ENCODE results near the gene NDE1. TPM values are rescaled to one million over a fixed set of nuclear protein-coding genes. Genes with fewer than 3 reads are reported as not detected.

Gene NDE1
- total and polyA plus RNA-seq, 2 of the 8 experiments (the other 6 are each of a cell fraction or from before 2014, with no cell fraction given): 13.3 to 41.3 TPM

- Histone ChIP-seq H2AFZ (ENCODE audit: low read length) (no peak overlapping the region), H3K9me3 (ENCODE audit: insufficient read depth in 2 of 2, low read depth in 1 of 2, low read length in 1 of 2) (no peaks in the 10 kb centered on the region), H4K8ac (ENCODE audit: extremely low read depth, insufficient read depth, low read length) (no peak overlapping the region), H4K5ac (ENCODE audit: insufficient read length, low read depth, low read length) (no peak overlapping the region), H2BK15ac (ENCODE audit: low read length) (no peak overlapping the region), H3K4me2 (ENCODE audit: insufficient read depth in 1 of 2, low read depth in 2 of 2, low read length in 2 of 2) (no peak overlapping the region), H4K20me1 (replicated peaks in 1 of 2; ENCODE audit: control insufficient read depth in 1 of 2, insufficient read depth in 2 of 2, low read length in 2 of 2) (peaks cover 0 to 3% of the 10 kb centered on the region in 2 experiments), H4K91ac (replicated peaks; ENCODE audit: insufficient read length, low read length) (no peak overlapping the region), H2BK20ac (ENCODE audit: low read length) (no peak overlapping the region), H3K79me1 (ENCODE audit: low read depth, low read length) (no peaks in the 10 kb centered on the region), H3K4me1 (replicated peaks in 1 of 4; ENCODE audit: control insufficient read depth in 3 of 4, insufficient read depth in 4 of 4, low read length in 3 of 4) (no peaks in the 10 kb centered on the region), H3K27ac (ENCODE audit: low read depth, low read length) (0 out of 2 replicates have a peak overlapping the region, but pooled peaks have one; percentile 39), H3K14ac (ENCODE audit: insufficient read length) (no peak overlapping the region), H3K18ac (ENCODE audit: extremely low read depth, low read length) (no peak overlapping the region), H2BK120ac (replicated peaks; ENCODE audit: low read depth, low read length) (no peak overlapping the region), H3K4ac (replicated peaks; ENCODE audit: insufficient read length, low read depth, low read length) (no peak overlapping the region), H2BK5ac (ENCODE audit: low read depth, low read length) (no peak overlapping the region), H3K56ac (replicated peaks; ENCODE audit: insufficient read length, low read depth, low read length) (no peak overlapping the region), H3K9ac (replicated peaks in 1 of 4; ENCODE audit: extremely low read depth in 1 of 4, low read depth in 3 of 4, low read length in 3 of 4) (no peak overlapping the region), H3K23ac (ENCODE audit: insufficient read length) (no peak overlapping the region), H2BK12ac (ENCODE audit: low read depth, low read length) (no peak overlapping the region), H3K27me3 (replicated peaks in 1 of 4; ENCODE audit: control insufficient read depth in 3 of 4, extremely low read depth in 1 of 4, insufficient read depth in 3 of 4, low read length in 3 of 4) (no peaks in the 10 kb centered on the region), H3K79me2 (ENCODE audit: control insufficient read depth in 1 of 2, insufficient read depth in 2 of 2, low read length in 2 of 2) (no peaks in the 10 kb centered on the region), H3K4me3 (ENCODE audit: extremely low read depth in 1 of 4, insufficient read depth in 2 of 4, low read depth in 3 of 4, low read length in 4 of 4) (no peak overlapping the region), H3K36me3 (ENCODE audit: control insufficient read depth in 2 of 4, insufficient read depth in 4 of 4, low read length in 3 of 4) (peaks cover 12 to 39% (median 37%) of the 10 kb centered on the region in 4 experiments), H3K23me2 (ENCODE audit: low read depth, low read length) (no peaks in the 10 kb centered on the region), H2AK5ac (ENCODE audit: low read depth, low read length) (no peak overlapping the region)
- WGBS, 2 experiments (ENCODE audit: extremely low coverage in 1 of 2, insufficient coverage in 1 of 2, insufficient read length in 1 of 2, insufficient replicate concordance in 2 of 2, low coverage in 1 of 2, low lambda C conversion rate in 2 of 2, missing lambda C conversion rate in 1 of 2): 93% methylated on average over 13 of the region's 13 CpGs; no CpG with 5 or more reads in 1 of the 2 experiments
- TF ChIP-seq ZNF274 (IDR thresholded peaks at IDR 0.05; ENCODE audit: borderline replicate concordance, extremely low read depth, low read length): no peak
- no peak for TF ChIP-seq KDM1A (IDR thresholded peaks at IDR 0.05; ENCODE audit: borderline replicate concordance, low read length)
- TF ChIP-seq TCF12 (IDR thresholded peaks at IDR 0.05; ENCODE audit: low read depth, low read length): no peak
- TF ChIP-seq JUN (IDR thresholded peaks at IDR 0.05; ENCODE audit: low read depth, low read length): no peak
- no peak for TF ChIP-seq SUZ12 (IDR thresholded peaks at IDR 0.05; ENCODE audit: low read length)
- TF ChIP-seq GABPA (IDR thresholded peaks at IDR 0.05; ENCODE audit: borderline replicate concordance, insufficient read depth, low read length): no peak
- TF ChIP-seq HDAC6 (IDR thresholded peaks at IDR 0.05; ENCODE audit: low read depth, low read length): no peak
- TF ChIP-seq SIX5 (IDR thresholded peaks at IDR 0.05; ENCODE audit: low read depth, low read length): no peak
- FAIRE-seq: no peak
- CTCF ChIA-PET (ENCODE audit: partially characterized antibody): interaction anchor here (0.7 to 1.0 kb wide), 3 partner anchors 11 to 34 kb away, joined by 3 read pairs; partner anchors contain the start of gene MARF1
- DNase-seq (ENCODE audit: low read depth in 1 of 2, low spot score in 2 of 2): no peak
- POLR2A ChIA-PET (ENCODE audit: partially characterized antibody): no interaction called here
Measured at GRCh38 chr16:15607700-15608396, 42.2 kb upstream of the NDE1 start.

Measured in H1 (cell line).